Iris pigment epithelial cell (primary cell): ENCODE measurements around the gene COTL1.
A peak's percentile ranks its signal among the peaks of the same experiment; 100 is the strongest.
"Not testable (repeated sequence)": the region's sequence is repeated elsewhere in the genome, so short reads cannot be mapped to it uniquely, and the experiment has no call there.

ENCODE experiments used
- DNase-seq: peaks from one replicate; pipeline ENCODE4 v3.0.0-alpha.2; 2011; ENCODE audit warnings: low read depth

Gene COTL1

DNA sequence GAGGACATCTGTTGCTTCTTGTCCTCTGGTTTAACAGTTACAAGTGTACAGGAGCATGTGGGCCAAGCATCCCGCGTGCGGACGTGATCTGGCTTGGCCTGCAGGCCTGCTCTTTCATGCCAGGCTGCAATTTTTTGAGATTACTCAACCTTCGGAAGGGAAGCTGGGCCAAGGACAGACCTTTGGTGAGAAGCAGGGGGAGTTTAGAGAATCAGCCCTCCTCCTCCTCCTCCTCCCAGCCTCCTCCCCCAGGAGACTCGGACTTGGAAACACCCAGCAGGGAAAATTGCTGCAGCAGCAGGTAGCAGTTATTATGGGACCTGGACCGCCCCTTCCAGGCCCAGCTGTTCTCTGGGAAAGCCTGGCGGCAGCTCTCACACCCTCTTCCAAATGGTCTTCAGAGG lies 25.3 kb upstream of the COTL1 start:
- peak; percentile 89 for DNase-seq

DNA sequence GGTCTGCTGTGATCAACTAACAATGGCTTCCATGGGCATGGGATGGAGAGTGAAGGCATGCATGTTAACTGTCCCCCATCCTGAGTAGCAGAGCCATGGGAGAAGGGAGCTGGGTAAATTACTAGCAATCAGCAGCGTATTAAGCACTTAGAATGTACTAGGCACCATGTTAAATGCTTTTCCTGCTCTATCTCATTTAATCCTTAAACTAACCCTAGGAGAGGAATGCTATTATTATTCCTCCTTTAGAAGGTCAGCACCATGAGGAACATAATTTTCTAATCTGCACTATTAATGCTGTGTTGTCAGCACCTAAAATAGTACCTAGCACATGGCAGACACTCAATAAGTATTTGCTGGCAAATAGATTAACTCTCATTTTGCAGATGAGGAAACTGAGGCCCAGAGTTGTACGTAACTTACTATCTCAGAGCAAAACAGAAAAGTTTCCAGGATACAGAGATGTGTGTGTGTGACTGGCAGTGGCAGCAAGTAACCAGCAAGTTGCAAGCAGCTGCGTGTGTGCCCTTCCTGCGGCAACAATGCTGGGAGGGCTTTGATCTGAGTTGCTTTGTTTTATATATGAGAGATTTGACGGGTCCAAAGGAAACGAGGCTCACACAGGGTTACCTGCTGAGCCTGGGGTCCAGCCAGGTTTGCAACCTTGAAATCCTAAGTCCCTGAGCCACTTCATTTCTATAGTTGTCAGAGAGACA lies 23.9 kb upstream of the COTL1 start:
- no peak for DNase-seq

DNA sequence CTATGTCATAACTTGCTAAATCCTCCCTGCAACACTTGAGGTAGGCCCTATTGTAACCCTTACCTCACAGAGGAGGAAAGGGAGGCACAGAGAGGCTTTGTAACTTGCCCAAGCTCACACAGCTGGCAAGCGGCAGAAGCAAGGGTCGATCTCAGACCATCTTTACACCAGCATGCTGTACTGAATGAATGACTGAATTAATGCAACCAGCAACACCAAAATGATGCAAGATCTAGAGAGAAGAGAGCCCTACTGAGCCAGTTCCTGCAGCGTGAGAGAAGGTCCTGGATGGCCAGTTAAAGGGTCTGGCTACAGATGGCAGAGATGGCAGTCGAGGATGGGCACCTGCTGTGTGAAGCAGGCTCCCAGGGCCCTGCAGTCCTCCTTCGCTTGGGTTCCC lies 22.3 kb upstream of the COTL1 start:
- no peak for DNase-seq

DNA sequence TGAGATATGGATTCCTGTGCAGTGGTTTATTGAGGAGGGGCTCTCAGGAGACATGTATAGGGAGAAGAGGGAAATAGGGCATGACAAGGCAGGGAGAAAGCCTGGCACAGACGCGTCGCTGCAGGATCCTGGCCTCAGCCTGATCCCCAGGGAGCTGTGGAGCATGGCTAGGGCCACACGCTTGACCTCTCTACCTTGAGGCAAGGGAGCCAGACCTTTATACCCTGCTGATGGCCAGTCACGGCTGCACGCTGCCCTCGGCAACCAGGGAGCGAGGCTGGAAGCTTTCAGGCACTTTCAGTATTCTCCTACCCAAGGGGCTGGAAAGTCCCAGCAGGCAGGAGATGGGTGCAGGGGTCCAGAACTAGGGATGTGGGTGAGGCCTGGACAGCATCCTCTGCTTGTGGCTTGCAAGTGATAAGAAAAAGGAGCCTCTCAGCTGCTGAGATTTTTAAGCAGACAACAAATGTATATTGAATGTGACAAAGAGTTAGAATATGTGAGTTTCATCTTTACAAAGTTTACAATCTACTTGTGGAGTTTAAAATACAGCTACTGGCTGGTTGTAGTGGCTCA lies 20.4 kb upstream of the COTL1 start:
- no peak for DNase-seq

DNA sequence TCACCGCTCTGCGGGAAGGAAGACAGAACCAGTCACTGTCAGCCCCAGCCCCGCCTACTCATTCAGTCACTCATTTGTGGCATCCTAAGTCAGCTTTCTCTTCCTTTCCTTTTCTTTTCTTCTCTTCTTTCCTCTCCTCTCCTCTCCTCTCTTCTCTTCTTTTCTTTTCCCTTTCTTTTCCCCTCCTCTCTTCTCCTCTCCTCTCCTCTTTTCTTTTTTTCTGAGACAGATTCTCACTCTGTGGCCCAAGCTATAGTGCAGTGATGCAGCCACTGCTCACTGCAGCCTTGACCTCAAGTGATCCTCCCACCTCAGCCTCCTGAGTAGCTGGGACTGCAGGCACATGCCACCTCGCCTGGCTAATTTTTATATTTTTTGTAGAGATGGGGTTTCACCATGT lies 19.8 kb upstream of the COTL1 start:
- no peak for DNase-seq

DNA sequence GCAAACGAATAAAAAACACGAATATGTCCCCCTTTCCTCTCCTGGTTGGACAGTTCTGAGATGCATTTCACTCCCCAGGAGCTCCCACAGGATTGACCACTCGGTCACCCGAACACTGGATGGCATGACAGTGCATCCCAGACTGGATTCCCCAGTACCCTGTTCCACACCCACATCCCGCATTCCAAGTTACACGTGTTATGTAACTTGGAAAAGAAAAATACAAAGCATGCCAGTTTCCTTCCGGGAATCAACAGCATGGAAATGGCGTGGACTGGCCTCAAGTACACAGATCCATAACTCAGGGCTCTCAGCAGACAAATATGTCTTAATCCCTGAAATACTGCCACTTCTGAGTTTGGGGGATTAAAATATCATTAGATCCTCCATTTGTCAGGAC lies 17.8 kb upstream of the COTL1 start:
- no peak for DNase-seq

DNA sequence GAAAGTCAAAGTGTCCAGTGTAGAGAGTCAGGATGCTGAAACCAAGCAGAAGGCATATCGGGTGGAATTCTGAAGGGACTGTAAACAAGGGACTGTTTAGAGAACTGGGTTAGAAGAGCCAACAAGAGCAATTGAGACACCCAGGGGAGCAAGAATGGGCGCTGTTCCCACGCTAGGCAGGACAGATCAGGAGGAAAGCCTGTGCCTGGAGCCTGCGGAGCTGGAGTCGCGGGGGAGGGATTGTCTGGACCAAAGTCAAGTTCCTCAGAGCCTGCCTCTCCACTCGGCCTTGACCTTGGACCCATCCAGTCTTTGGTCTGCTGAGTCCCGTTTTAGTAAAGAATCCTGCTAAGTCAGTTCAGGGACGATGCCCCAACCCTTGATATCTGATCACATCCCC lies 15.7 kb upstream of the COTL1 start:
- peak; percentile 47 for DNase-seq

DNA sequence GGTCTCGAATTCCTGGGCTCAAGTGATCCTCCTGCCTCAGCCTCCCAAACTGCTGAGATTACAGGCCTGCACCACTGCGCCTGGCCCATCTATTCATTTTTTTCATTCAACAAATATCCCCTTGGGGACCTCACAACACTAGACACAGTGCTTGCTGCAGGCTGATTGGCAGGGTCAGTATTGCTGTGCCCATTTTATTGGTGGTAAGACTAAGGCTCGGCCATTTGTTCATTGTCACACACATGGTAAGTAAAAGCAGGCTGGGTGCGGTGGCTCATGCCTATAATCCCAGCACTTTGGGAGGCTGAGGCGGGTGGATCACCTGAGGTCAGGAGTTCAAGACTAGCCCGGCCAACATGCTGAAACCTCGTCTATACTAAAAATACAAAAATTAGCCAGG lies 15.0 kb upstream of the COTL1 start:
- DNase-seq, result not testable (repeated sequence)

DNA sequence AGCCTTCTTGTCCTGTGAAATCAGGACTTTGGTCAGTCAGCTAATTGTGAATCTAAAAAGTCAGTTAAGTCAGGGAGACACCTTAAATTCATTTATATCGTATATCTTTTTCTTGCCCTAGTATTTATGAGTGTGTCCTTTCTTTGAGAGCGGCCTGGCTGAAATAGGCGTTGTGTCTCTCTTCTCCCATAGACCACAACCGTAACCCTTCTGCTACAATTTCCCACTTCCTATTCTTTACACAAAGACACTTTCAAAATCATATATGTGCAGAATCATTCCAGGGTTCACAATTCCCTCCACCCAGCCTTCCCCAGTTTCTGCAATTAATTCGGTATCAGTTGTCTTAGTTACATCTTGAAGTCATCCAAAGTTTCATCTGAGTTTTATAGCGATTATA lies 14.0 kb upstream of the COTL1 start:
- no peak for DNase-seq

DNA sequence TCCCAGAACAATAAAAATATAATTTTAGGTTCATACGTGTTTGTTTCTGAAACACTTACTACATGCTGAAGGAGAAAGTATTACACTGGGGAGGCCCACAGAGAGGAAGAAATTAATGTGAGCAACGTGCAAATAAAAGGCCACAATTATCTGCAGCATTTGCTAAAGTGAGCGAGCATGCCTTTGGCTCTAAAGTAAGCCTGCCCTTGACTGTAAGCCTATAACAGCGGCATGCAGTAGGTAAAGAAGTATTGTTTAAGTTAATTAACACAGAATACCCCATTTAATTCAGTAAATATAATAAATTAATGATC lies 13.2 kb upstream of the COTL1 start:
- no peak for DNase-seq

DNA sequence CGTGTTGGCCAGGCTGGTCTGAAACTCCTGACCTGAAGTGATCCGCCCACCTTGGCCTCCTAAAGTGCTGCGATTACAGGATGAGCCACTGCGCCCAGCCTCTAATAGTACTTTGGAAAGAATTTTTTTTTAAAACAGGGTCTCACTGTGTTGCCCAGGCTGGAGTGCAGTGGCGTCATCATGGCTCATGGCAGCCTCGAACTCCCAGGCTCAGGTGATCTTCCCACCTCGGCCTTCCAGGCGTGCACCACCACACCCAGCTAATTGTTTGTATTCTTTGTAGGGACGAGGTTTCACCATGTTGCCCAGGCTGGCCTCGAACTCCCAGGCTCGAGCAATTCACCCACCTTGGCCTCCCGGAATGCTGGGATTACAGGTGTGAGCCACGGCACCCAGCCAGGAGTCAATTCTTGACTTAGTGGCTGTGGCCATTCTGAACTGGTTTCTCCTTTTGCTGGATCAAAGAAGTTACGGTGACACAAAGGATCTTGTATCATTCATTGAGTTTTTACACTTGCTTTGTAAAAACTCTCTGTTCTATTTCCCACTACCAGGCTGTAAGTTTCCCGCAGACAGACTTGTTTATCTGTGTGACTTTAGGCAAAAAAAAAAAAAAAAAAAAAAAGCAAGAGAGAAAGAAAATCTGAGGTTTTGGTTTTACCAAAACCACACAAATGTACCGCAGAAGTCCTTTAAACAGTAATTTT lies 12.7 kb upstream of the COTL1 start:
- no peak for DNase-seq

DNA sequence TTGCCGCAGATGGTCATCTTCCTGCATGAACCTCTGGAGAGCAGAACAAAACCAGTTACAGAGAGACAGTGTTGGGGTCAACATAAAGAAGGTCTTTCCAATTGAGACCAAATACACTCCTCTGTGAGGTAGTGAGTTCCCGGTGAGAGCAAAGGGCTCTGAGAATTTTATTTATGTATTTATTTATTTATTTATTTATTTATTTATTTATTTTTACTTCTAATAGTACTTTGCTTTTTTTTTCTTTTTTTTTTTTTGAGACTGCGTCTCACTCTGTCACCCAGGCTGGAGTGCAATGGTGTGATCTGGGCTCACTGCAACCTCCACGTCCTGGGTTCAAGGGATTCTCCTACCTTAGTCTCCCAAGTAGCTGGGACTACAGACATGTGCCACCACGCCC lies 12.1 kb upstream of the COTL1 start:
- DNase-seq, result no peak

DNA sequence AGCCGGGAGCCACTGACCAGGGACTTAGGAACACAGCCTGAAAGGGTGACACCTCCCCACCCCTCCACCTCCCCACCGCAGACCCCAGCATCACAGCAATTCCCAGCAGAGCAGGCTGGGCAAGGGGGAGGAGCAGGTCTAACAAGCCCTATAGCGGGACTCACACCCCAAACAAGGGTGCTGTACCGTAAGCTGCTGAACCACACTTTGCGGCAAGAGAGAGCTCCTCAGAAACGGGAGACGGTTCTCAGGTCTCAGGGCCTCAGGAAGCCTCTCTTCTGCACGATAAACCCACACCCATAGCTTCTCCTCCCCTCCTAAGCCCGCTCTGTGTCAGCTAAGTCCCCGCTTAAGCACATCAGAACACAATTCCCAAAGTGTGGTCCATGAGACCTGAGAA lies 11.7 kb upstream of the COTL1 start:
- DNase-seq, result no peak

DNA sequence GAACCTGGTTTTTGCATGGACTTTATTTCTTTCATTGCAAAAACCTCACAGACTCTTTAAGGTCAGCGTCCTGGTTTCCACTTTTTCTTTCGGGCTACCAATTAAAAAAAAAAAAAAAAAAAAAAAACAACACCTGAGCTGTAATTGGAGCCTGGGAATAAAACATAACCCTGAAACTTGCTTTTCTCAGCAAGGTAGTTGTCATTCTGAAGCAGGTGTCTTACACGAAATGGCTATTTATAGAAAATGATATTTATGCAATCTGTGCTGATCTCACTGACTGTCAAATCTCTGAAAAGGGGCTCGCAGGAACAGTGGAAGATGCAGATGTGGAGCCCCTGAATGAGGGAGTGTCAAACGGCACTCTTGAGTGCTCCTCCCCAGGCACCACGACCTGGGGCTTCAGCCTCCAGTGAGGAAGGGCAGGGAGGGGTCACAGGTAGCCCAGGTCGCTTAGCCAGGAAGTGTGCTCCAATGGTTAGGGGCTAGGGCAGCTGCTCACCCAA lies 10.4 kb upstream of the COTL1 start:
- DNase-seq, result no peak

DNA sequence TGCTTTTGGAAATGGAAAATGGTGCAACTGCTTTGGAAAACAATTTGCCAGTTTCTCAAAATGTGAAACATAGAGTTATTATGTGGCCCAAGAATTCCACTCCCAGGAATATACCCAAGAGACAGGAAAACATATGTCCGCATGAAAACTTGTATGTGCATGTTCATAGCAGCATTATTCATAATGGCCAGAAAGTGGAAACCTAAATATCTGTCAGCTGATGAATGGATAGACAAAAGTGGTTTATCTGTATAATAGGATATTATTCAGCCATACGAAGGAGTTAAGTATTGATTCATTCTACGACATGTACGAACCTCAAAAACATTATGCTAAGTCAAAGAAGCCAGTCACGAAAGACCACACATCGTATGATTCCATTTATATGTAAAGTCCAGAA lies 7.7 kb upstream of the COTL1 start:
- DNase-seq, result no peak

DNA sequence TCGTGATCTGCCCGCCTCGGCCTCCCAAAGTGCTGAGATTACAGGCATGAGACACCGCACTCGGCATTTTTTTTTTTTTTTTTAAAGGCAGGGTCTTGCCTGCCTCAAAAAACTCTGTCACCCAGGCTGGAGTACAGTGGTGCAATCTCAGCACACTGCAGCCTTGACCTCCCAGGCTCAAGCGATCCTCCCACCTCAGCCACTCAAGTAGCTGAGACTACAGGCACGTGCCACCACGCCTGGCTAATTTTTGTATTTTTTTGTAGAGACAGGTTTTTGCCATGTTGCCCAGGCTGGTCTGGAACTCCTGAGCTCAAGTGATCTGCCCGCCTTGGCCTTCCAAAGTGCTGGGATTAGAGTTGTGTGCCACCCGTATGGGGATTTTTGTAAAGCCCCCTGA lies 3.0 kb upstream of the COTL1 start:
- not testable (repeated sequence) for DNase-seq

DNA sequence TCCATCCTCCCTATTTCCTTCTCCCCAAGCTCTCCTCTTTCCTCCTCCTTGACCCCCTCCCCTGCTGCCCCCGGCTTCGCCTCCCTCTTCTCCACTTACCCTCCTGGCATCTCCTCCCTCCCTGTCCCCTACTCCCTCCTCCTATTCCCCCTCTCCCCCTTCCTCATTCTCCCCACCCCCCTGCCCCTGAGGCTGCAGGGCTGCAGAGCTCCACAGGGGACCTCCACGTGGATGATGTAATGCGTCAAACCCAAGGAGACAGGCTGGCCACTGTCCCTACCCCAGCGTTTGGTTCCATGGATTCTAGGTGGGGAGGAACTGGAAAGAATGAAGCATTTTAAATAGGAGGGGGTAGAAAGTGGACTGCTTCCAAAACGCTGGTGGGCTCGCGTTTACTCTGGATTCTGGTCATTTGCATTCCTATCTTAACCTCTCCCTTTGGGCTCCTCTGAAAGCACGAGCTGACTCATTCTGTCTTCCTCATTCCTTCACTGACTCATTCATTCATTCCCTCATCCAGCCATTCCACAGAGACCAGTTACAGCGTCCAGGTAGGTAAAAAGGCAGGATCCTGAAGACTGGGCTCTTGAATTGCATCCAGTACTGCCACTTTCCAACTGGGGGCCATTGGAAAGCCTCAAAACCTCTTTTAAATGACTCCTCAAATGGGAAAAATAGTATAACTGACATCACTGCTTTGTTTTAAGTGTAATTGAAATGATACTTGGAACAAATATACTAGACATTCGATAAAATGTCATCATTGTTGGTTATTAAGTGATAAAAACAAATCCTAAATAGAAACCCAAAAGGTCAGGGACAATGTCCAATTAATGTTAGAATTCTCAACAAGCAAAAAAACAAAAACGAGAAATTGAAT lies 943 bp upstream of the COTL1 start:
- peak; percentile 93 for DNase-seq

DNA sequence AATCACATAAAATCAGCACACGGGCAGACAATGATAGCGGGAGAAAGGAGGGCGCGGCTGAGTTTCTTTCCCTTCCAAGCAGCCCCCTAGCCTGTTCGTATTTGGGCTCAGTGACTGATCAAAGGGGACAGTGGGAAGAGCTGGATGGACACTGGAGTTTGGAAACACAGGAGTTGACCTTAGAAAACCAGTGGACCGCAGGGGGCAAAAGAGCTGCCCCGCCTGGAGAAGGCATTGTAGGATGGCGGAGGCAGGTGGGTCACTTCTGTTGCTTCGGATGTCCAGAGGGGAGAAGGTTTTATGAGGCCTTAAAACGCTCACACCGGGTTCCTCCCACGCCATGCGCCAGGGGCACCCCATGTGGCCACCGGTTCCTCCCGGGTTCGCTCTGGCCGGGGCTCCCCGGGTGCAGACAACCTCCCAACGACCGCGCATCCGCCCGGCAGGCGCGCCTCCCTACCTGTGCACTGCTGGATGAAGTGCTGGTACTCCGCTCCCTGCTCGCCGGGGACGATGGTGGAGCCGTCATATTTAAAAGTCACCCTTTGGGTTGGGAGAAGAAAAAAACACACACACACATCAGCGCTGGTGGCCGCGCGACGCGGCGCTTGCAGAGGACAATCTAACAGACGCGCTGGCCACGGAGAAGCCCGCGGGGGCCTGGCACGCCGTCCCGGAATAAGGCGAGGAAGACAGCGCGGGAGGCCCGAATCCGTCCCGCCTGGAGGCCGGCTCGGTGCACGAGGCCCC lies 662 bp downstream of the COTL1 start:
- DNase-seq, result no peak

DNA sequence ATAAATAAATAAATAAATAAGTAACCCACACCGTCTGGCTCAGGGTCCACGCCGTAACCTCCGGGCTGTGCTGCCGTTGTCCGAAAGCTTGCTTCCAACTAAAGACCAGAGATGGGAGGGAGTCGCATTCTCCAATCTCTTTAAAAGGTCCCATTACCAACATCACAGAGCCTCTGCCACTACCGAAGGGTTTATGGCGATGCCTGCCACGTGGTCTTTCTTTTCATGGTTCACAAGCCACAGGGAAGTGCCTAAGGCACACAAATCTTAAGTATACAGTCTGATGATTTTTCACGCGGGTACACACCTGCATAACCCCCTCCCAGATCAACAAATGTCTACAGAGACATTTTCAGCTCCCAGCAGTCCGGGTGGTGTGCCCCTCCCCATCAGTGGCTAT lies 1.4 kb downstream of the COTL1 start:
- DNase-seq, result no peak

DNA sequence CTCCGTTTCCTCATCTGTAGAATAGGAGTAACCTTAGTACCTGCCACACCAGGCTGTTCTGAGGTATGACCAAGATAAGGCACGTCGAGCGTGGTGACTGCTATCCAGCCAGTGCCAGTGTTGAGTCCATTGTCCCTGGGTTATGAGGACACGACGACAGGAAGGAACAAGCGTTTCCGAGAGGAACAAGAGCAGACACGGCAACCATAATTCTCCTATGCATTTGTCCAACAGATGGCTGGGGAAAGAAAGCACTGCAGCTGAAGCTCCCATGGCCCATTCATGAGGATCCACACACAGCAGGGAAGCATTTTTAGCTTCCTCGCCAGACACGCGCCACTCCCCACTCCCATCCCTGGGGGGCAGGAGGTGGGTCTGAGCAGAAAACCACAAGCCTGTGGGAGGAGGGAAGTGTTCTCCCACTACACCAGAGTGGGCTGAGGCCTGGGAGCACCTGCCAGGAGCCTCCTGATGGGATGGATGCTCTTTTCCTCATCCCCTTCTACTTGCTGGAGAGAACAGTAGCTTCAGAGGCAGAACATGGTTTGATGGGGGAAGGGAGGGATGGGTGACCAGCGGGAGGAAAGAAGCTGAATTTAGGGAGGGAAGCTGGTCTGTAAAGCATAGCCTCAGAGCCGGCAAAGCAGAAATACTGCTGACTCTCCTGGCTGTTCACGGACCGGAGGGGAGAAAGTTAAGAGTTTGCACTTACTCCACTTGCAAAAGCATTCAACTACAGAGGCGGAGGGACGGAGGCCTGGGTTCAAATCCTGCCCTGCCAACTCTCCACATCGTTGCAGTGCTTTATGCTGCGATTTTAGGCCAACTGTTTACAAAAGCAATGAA lies 2.7 kb downstream of the COTL1 start:
- no peak for DNase-seq

DNA sequence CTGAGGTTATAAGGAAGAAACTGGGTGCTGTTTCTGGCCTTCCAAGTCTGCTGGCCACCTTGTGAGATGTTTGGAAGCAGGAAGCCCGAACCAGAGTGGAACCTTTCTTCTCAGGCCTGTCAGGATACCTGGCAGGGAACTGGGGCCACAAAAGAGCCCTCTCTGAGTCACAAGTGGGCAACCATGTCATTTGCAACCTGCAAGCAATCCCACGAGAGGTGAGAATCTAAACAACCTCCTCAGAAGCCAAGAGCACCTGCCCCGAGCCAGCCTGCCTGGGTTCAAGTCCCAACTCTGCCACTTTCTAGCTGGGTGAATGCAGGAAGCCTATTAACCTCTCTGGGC lies 3.3 kb downstream of the COTL1 start:
- no peak for DNase-seq
